A549 (cell line): ENCODE measurements around the gene FOXK1. TPM values are rescaled to one million over a fixed set of nuclear protein-coding genes. Genes with fewer than 3 reads are reported as not detected.

ENCODE experiments used
- ATAC-seq, 2 experiments: fragments of 200-7000 bp in 1 of 2; fragments of >200 bp in 1 of 2; cut with Nextera tagmentation in 1 of 2; cut with Tn5 transposase in 1 of 2; 3 replicates each; pipeline versions ENCODE4 v1.8.0 to v1.9.1; 2018 to 2020; ENCODE audit warnings: mild to moderate bottlenecking in 1 of 2, moderate library complexity in 1 of 2
- CTCF ChIA-PET: fragments of 300-600 bp; sonication (Branson Sonifier 250); formaldehyde crosslinking; extraction: SDS; loops from one replicate; lab custom pipeline; 2021; ENCODE audit warnings: antibody characterized with exemption, inconsistent platforms; lab: Yijun Ruan, JAX
- POLR2A ChIA-PET: fragments of 350-600 bp; formaldehyde crosslinking; extraction: SDS; loops from one replicate; lab custom pipeline; 2021; ENCODE audit warnings: antibody characterized with exemption, inconsistent platforms; lab: Yijun Ruan, JAX
- DNase-seq, 2 experiments: peaks; one replicate each; pipeline versions ENCODE4 v3.0.0 to v3.0.0-alpha.2; 2011 to 2016; ENCODE audit warnings: low read depth in 1 of 2, low spot score in 1 of 2
- FAIRE-seq: peaks from 2 replicates; lab custom pipeline; 2011; peaks lifted over from hg19 to GRCh38; lab: Jason Lieb, UNC
- H3K27ac ChIP-seq, 2 experiments: fragments of >200 bp; sonication (Bioruptor Twin); formaldehyde crosslinking; 3 replicates each; pipeline ENCODE4 v1.5.1; 2016 to 2017
- H3K4me1 ChIP-seq: fragments of >200 bp; sonication (Bioruptor Twin); formaldehyde crosslinking; 3 replicates; pipeline ENCODE4 v1.6.1; 2016
- H3K4me2 ChIP-seq: fragments of >200 bp; sonication (Bioruptor Twin); formaldehyde crosslinking; 3 replicates; pipeline ENCODE4 v1.6.1; 2016
- H3K4me3 ChIP-seq: fragments of >200 bp; sonication (Bioruptor Twin); formaldehyde crosslinking; 3 replicates; pipeline ENCODE4 v1.5.1; 2016
- H3K9me3 ChIP-seq: fragments of >200 bp; sonication (Bioruptor Twin); formaldehyde crosslinking; 3 replicates; pipeline ENCODE4 v1.6.1; 2016
- CBX8 ChIP-seq: fragments of 200-600 bp; sonication (generic); IDR thresholded peaks from 2 replicates; pipeline ENCODE4 v1.6.1; 2016
- CEBPB ChIP-seq, 2 experiments: fragments of >200 bp in 1 of 2; sonication (Bioruptor Twin) in 1 of 2; formaldehyde crosslinking in 1 of 2; IDR thresholded peaks; 2 replicates each; pipeline ENCODE4 v1.6.1; 2012 to 2016
- EHMT2 ChIP-seq: fragments of 200-600 bp; sonication (generic); IDR thresholded peaks from 2 replicates; pipeline ENCODE4 v1.6.1; 2016; ENCODE audit warnings: antibody characterized with exemption, low read depth, mild to moderate bottlenecking, moderate library complexity
- EP300 ChIP-seq, 2 experiments: fragments of >200 bp; sonication (Bioruptor Twin); formaldehyde crosslinking; IDR thresholded peaks; 2 replicates in 1 of 2; 3 replicates in 1 of 2; pipeline ENCODE4 v1.6.1; 2016 to 2017
- FOSL2 ChIP-seq, 2 experiments: fragments of 450-650 bp in 1 of 2; fragments of >200 bp in 1 of 2; sonication (Bioruptor Twin) in 1 of 2; formaldehyde crosslinking; IDR thresholded peaks; 2 replicates each; pipeline versions ENCODE4 v1.5.0 to v1.6.1; 2016 to 2020; ENCODE audit warnings: mild to moderate bottlenecking in 1 of 2, moderate library complexity in 1 of 2
- HOXB13 ChIP-seq: fragments of 250-450 bp; sonication (Bioruptor Pico); IDR thresholded peaks from 2 replicates; pipeline ENCODE4 v1.5.0; 2020; ENCODE audit warnings: low read depth, mild to moderate bottlenecking, moderate library complexity
- JUN ChIP-seq, 2 experiments: fragments of >200 bp; sonication (Bioruptor Twin); formaldehyde crosslinking; IDR thresholded peaks; 2 replicates in 1 of 2; 3 replicates in 1 of 2; pipeline ENCODE4 v1.6.1; 2016 to 2017
- JUNB ChIP-seq: fragments of >200 bp; sonication (Bioruptor Twin); formaldehyde crosslinking; IDR thresholded peaks from 2 replicates; pipeline ENCODE4 v1.6.1; 2016
- MAFK ChIP-seq: fragments of 450-650 bp; IDR thresholded peaks from 2 replicates; pipeline ENCODE4 v1.6.1; 2014; ENCODE audit not compliant: partially characterized antibody
- NFE2L2 ChIP-seq: fragments of 150-350 bp; conservative IDR thresholded peaks from 2 replicates; pipeline ENCODE4 v1.6.1; 2014; ENCODE audit warnings: low read length
- NPAS2 ChIP-seq: fragments of 250-450 bp; sonication (Bioruptor Pico); IDR thresholded peaks from 2 replicates; pipeline ENCODE4 v1.8.0; 2022; ENCODE audit warnings: mild to moderate bottlenecking, moderate library complexity, borderline replicate concordance
- RAD21 ChIP-seq, 2 experiments: fragments of >200 bp in 1 of 2; sonication (Bioruptor Twin) in 1 of 2; formaldehyde crosslinking in 1 of 2; IDR thresholded peaks in 1 of 2; conservative IDR thresholded peaks in 1 of 2; 2 replicates in 1 of 2; 3 replicates in 1 of 2; pipeline ENCODE4 v1.6.1; 2012 to 2018; ENCODE audit warnings: inconsistent platforms in 1 of 2
- RARB ChIP-seq: fragments of 250-450 bp; sonication (Bioruptor Pico); IDR thresholded peaks from 2 replicates; pipeline ENCODE4 v1.8.0; 2021; ENCODE audit warnings: mild to moderate bottlenecking, moderate library complexity
- TFCP2L1 ChIP-seq: fragments of 250-450 bp; sonication (Bioruptor Pico); IDR thresholded peaks from 2 replicates; pipeline ENCODE4 v1.5.0; 2021; ENCODE audit warnings: mild to moderate bottlenecking
- TP53 ChIP-seq: fragments of 250-450 bp; sonication (Bioruptor Pico); IDR thresholded peaks from 2 replicates; pipeline ENCODE4 v1.5.0; 2021; ENCODE audit warnings: mild to moderate bottlenecking, moderate library complexity
- ZFP36 ChIP-seq: fragments of 450-650 bp; IDR thresholded peaks from 2 replicates; pipeline ENCODE4 v1.6.1; 2014; ENCODE audit warnings: borderline replicate concordance; ENCODE audit not compliant: partially characterized antibody
- ZNF302 ChIP-seq: fragments of 250-450 bp; sonication (Bioruptor Pico); IDR thresholded peaks from 2 replicates; pipeline ENCODE4 v1.9.0; 2021; ENCODE audit warnings: inconsistent platforms, mild to moderate bottlenecking, moderate library complexity
- WGBS: methylation state at CpG from one replicate; pipeline ENCODE4 v1.1.6; 2017; ENCODE audit errors: missing lambda C conversion rate; 5-methylcytosine and 5-hydroxymethylcytosine counted together
- polyA plus RNA-seq, 4 experiments: library from polyadenylated mRNA; depleted of rRNA in 3 of 4; stranded (reverse); fragments of >200 nt; fragmentation: RNase III in 1 of 4; extraction: RNeasy Plus Mini Kit Qiagen cat#74134 plus additional on column Dnase treatment in 1 of 4; gene quantifications; 2 replicates in 3 of 4; 3 replicates in 1 of 4; pipeline ENCODE4 v1.2.3, GENCODE V29; 2011 to 2017
- TF ChIP-seq, protein P1 (sequence below): fragments of 250-450 bp; sonication (Bioruptor Pico); IDR thresholded peaks from 2 replicates; pipeline ENCODE4 v1.5.0; 2020; ENCODE audit warnings: low read depth, mild to moderate bottlenecking, moderate library complexity
- TF ChIP-seq, protein P2 (sequence below): fragments of 450-650 bp; IDR thresholded peaks from 2 replicates; pipeline ENCODE4 v1.6.1; 2014; ENCODE audit warnings: antibody characterized with exemption
- TF ChIP-seq, protein P3 (sequence below): fragments of >200 bp; sonication (Bioruptor Twin); formaldehyde crosslinking; IDR thresholded peaks from 3 replicates; pipeline ENCODE4 v1.6.1; 2016
- TF ChIP-seq, protein P4 (sequence below): IDR thresholded peaks from 2 replicates; pipeline ENCODE4 v1.6.1; 2012
- TF ChIP-seq, protein P5 (sequence below): fragments of 150-350 bp; IDR thresholded peaks from 2 replicates; pipeline ENCODE4 v1.6.1; 2014; ENCODE audit warnings: low read depth, mild to moderate bottlenecking, low read length

The FOXK1 gene
- polyA plus RNA-seq, 2 of the 4 experiments (the other 2 are of a cell fraction): 6.8 to 10.9 TPM

DNA sequence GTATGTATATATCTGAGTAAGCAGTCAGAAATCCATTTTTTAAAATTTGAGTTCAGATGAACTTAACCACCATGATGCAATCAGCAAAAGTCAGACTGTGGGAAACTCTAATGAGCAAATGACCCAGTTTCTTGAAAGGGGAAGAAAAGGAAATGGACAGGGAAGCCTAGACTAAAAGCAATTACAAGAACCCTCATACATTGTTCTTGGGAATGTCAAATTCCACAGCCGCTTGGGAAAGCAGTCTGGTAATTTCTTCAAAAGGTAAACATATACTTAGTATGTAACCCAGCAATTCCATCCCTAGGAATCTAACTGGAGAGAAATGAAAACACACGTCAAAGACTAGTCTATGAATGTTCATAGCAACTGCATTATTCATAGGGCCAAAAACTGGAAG lies 16.4 kb upstream of the FOXK1 start:
- ATAC-seq (peak; percentile 86 to 90; a peak in 5 of 6 replicates), DNase-seq (peak in 1 of 2 experiments; percentile 81), FAIRE-seq (no peak)
- CTCF ChIA-PET: interaction anchor here (1.0 to 1.6 kb wide), 2 partner anchors 24 to 34 kb away, joined by 3 to 7 read pairs; no protein-coding TSS in a partner anchor
- Histone ChIP-seq H3K9me3 (0 out of 3 replicates have a peak, but pooled peaks cover 1% of the 10 kb centered on the region), H3K4me2 (peak overlapping the region; percentile 55), H3K27ac (peak overlapping the region; percentile 63 to 78), H3K4me3 (no peak overlapping the region), H3K4me1 (peaks cover 19% of the 10 kb centered on the region)
- 14% methylated on average over 2 of the region's 2 CpGs for WGBS
- no peak for TF ChIP-seq RAD21 (conservative IDR thresholded peaks at IDR 0.05 in 1 of 2, IDR thresholded peaks at IDR 0.05 in 1 of 2)
- no peak for TF ChIP-seq TP53 (CRISPR knock-in tag)
- TF ChIP-seq, protein P1, sequence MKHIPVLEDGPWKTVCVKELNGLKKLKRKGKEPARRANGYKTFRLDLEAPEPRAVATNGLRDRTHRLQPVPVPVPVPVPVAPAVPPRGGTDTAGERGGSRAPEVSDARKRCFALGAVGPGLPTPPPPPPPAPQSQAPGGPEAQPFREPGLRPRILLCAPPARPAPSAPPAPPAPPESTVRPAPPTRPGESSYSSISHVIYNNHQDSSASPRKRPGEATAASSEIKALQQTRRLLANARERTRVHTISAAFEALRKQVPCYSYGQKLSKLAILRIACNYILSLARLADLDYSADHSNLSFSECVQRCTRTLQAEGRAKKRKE (CRISPR knock-in tag): no peak
- 0 out of 2 replicates have a peak, but pooled peaks have one; percentile 16 for TF ChIP-seq JUNB
- peak in 1 of 2 experiments; percentile 33; a peak in 1 of 5 replicates for TF ChIP-seq JUN (IDR thresholded peaks at IDR 0.05)
- no peak for TF ChIP-seq MAFK
- TF ChIP-seq, protein P2, sequence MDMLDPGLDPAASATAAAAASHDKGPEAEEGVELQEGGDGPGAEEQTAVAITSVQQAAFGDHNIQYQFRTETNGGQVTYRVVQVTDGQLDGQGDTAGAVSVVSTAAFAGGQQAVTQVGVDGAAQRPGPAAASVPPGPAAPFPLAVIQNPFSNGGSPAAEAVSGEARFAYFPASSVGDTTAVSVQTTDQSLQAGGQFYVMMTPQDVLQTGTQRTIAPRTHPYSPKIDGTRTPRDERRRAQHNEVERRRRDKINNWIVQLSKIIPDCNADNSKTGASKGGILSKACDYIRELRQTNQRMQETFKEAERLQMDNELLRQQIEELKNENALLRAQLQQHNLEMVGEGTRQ: no peak
- peak; percentile 49; the same call in 1 of the 2 replicates for TF ChIP-seq RARB (CRISPR knock-in tag)
- TF ChIP-seq TFCP2L1 (CRISPR knock-in tag): no peak
- TF ChIP-seq, protein P3, sequence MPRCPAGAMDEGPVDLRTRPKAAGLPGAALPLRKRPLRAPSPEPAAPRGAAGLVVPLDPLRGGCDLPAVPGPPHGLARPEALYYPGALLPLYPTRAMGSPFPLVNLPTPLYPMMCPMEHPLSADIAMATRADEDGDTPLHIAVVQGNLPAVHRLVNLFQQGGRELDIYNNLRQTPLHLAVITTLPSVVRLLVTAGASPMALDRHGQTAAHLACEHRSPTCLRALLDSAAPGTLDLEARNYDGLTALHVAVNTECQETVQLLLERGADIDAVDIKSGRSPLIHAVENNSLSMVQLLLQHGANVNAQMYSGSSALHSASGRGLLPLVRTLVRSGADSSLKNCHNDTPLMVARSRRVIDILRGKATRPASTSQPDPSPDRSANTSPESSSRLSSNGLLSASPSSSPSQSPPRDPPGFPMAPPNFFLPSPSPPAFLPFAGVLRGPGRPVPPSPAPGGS: no peak
- TF ChIP-seq EHMT2: no peak
- TF ChIP-seq, protein P4, sequence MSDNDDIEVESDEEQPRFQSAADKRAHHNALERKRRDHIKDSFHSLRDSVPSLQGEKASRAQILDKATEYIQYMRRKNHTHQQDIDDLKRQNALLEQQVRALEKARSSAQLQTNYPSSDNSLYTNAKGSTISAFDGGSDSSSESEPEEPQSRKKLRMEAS: no peak
- TF ChIP-seq NFE2L2: no peak
- TF ChIP-seq CEBPB (IDR thresholded peaks at IDR 0.05): peak in 1 of 2 experiments; percentile 22; a peak in 1 of 4 replicates
- TF ChIP-seq ZFP36: no peak
- no peak for TF ChIP-seq FOSL2 (IDR thresholded peaks at IDR 0.05)
- peak; percentile 42; the same call in 1 of the 2 replicates for TF ChIP-seq FOSL2 (CRISPR knock-in tag; IDR thresholded peaks at IDR 0.05)
- TF ChIP-seq ZNF302 (CRISPR knock-in tag): no peak
- TF ChIP-seq CBX8: no peak
- TF ChIP-seq, protein P5, sequence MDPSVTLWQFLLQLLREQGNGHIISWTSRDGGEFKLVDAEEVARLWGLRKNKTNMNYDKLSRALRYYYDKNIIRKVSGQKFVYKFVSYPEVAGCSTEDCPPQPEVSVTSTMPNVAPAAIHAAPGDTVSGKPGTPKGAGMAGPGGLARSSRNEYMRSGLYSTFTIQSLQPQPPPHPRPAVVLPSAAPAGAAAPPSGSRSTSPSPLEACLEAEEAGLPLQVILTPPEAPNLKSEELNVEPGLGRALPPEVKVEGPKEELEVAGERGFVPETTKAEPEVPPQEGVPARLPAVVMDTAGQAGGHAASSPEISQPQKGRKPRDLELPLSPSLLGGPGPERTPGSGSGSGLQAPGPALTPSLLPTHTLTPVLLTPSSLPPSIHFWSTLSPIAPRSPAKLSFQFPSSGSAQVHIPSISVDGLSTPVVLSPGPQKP: no peak
- TF ChIP-seq NPAS2 (CRISPR knock-in tag): no peak
- no peak for TF ChIP-seq HOXB13 (CRISPR knock-in tag)
- TF ChIP-seq EP300 (IDR thresholded peaks at IDR 0.05): peak in 1 of 2 experiments; percentile 47; a peak in 2 of 5 replicates
- POLR2A ChIA-PET: interaction anchor here (0.8 to 1.0 kb wide), 2 partner anchors 24 to 34 kb away, joined by 3 read pairs; no protein-coding TSS in a partner anchor
